T follicular helper cell (primary cell): ENCODE results near the gene ITPR2.
"Not testable (repeated sequence)": the region's sequence is repeated elsewhere in the genome, so short reads cannot be mapped to it uniquely, and the experiment has no call there.

Source experiments
- DNase-seq: peaks from one replicate; pipeline ENCODE4 v3.0.0-alpha.2; 2020; ENCODE audit warnings: low read depth
- total RNA-seq, 2 experiments: gene quantifications; one replicate each; lab custom pipeline; 2026; lab: John Stamatoyannopoulos, UW

Gene ITPR2
- 71.8 to 185 reads per million in 2 experiments for total RNA-seq

- peak; percentile 88 for DNase-seq
Measured at GRCh38 chr12:26832822-26833742, at the start of gene ITPR2. TSS of gene ITPR2 (minus strand) at chr12:26833194. CDS start at chr12:26832781, 413 bp downstream.

GRCh38 chr12:26880625-26881024 is 47.6 kb upstream of the ITPR2 start:
- no peak for DNase-seq

GRCh38 chr12:26878661-26879119 is 45.7 kb upstream of the ITPR2 start:
- no peak for DNase-seq

- no peak for DNase-seq
Measured at GRCh38 chr12:26874501-26875296, 41.7 kb upstream of the ITPR2 start.

GRCh38 chr12:26872625-26873024 is 39.6 kb upstream of the ITPR2 start:
- DNase-seq, result no peak

- no peak for DNase-seq
Measured at GRCh38 chr12:26871985-26872384, 39.0 kb upstream of the ITPR2 start.

GRCh38 chr12:26870491-26871419 is 37.8 kb upstream of the ITPR2 start:
- DNase-seq, result no peak

- no peak for DNase-seq
Measured at GRCh38 chr12:26869908-26870459, 37.0 kb upstream of the ITPR2 start.

- no peak for DNase-seq
Measured at GRCh38 chr12:26869104-26869494, 36.1 kb upstream of the ITPR2 start.

GRCh38 chr12:26868447-26869103 is 35.6 kb upstream of the ITPR2 start:
- no peak for DNase-seq

GRCh38 chr12:26867080-26867479 is 34.1 kb upstream of the ITPR2 start:
- no peak for DNase-seq

- no peak for DNase-seq
Measured at GRCh38 chr12:26863515-26863914, 30.5 kb upstream of the ITPR2 start.

GRCh38 chr12:26862787-26863186 is 29.8 kb upstream of the ITPR2 start:
- not testable (repeated sequence) for DNase-seq

- no peak for DNase-seq
Measured at GRCh38 chr12:26861690-26862089, 28.7 kb upstream of the ITPR2 start.

GRCh38 chr12:26857465-26858176 is 24.6 kb upstream of the ITPR2 start:
- DNase-seq, result no peak

GRCh38 chr12:26855337-26855736 is 22.3 kb upstream of the ITPR2 start:
- DNase-seq, result no peak

- DNase-seq, result no peak
Measured at GRCh38 chr12:26854031-26854390, 21.0 kb upstream of the ITPR2 start.

GRCh38 chr12:26853303-26854030 is 20.5 kb upstream of the ITPR2 start:
- peak; percentile 60 for DNase-seq

GRCh38 chr12:26851031-26851809 is 18.2 kb upstream of the ITPR2 start:
- no peak for DNase-seq
